HepG2 (cell line): Measurements from ENCODE around the gene TNNI2. TPM values are rescaled to one million over a fixed set of nuclear protein-coding genes. Genes with fewer than 3 reads are reported as not detected.

ENCODE experiments used
- ATAC-seq: fragments of 200-7000 bp; cut with Tn5 transposase; 3 replicates; pipeline ENCODE4 v1.9.1; 2020; ENCODE audit warnings: mild to moderate bottlenecking, moderate library complexity
- BruUV-seq: library from RNA; stranded (reverse); fragments of 400-500 nt; replicated peaks from 2 replicates; lab custom pipeline; 2021; lab: Mats Ljungman, UMichigan
- CTCF ChIA-PET: fragments of 300-600 bp; formaldehyde crosslinking; extraction: SDS; loops from one replicate; lab custom pipeline; 2021; ENCODE audit warnings: low total read pairs, inconsistent platforms, low intra/inter-chr PET ratio; lab: Yijun Ruan, JAX
- POLR2A ChIA-PET: fragments of 350-600 bp; sonication (Branson Sonifier 250); formaldehyde crosslinking; loops from one replicate; lab custom pipeline; 2020; ENCODE audit warnings: antibody characterized with exemption, inconsistent platforms; lab: Yijun Ruan, JAX
- DNase-seq: peaks from one replicate; pipeline ENCODE4 v3.0.0-alpha.2; 2015; ENCODE audit warnings: low spot score
- FAIRE-seq: peaks from 3 replicates; lab custom pipeline; 2011; peaks lifted over from hg19 to GRCh38; lab: Jason Lieb, UNC
- H2AFZ ChIP-seq: one replicate; pipeline ENCODE4 v1.6.1; 2011; ENCODE audit warnings: low read length, inconsistent platforms
- H3K27ac ChIP-seq: fragments of 300-600 bp; 3 replicates; pipeline ENCODE4 v1.8.0; 2011; ENCODE audit warnings: mixed run types, mild to moderate bottlenecking, mixed read lengths, low read length, inconsistent platforms; ENCODE audit not compliant: insufficient read depth; ENCODE audit errors: extremely low read length
- H3K27me3 ChIP-seq, 2 experiments: fragments of 200-600 bp in 1 of 2; 2 replicates in 1 of 2; 3 replicates in 1 of 2; pipeline versions ENCODE4 v1.6.0 to v1.8.0; 2011; ENCODE audit warnings: low read length in 2 of 2, mild to moderate bottlenecking in 2 of 2, moderate library complexity in 2 of 2, inconsistent platforms in 1 of 2; ENCODE audit not compliant: insufficient read depth in 2 of 2, control insufficient read depth in 1 of 2
- H3K36me3 ChIP-seq, 2 experiments: fragments of 200-600 bp in 1 of 2; replicated peaks in 1 of 2; 2 replicates in 1 of 2; 3 replicates in 1 of 2; pipeline versions ENCODE4 v1.5.1 to v1.8.0; 2011; ENCODE audit warnings: low read length in 2 of 2, inconsistent platforms in 1 of 2; ENCODE audit not compliant: insufficient read depth in 2 of 2, control insufficient read depth in 1 of 2
- H3K4me1 ChIP-seq: 2 replicates; pipeline ENCODE4 v1.5.1; 2012; ENCODE audit warnings: low read length, inconsistent platforms; ENCODE audit not compliant: insufficient read depth
- H3K4me2 ChIP-seq: 2 replicates; pipeline ENCODE4 v1.6.0; 2011; ENCODE audit warnings: low read depth, low read length, inconsistent platforms
- H3K4me3 ChIP-seq, 3 experiments: fragments of 200-600 bp in 1 of 3; sonication (generic), shearing (Covaris generic) in 1 of 3; replicated peaks in 1 of 3; 2 replicates each; pipeline ENCODE4 v1.5.1; 2011 to 2016; ENCODE audit warnings: low read length in 3 of 3, inconsistent platforms in 2 of 3, low read depth in 2 of 3, mild to moderate bottlenecking in 2 of 3, control low read depth in 1 of 3, mixed read lengths in 1 of 3; ENCODE audit not compliant: insufficient read depth in 1 of 3
- H3K79me2 ChIP-seq: one replicate; pipeline ENCODE4 v1.6.1; 2011; ENCODE audit warnings: low read length, inconsistent platforms; ENCODE audit not compliant: insufficient read depth
- H3K9ac ChIP-seq: 2 replicates; pipeline ENCODE4 v1.6.0; 2011; ENCODE audit warnings: mild to moderate bottlenecking, low read depth, low read length, inconsistent platforms; ENCODE audit not compliant: insufficient read depth
- H3K9me3 ChIP-seq: 2 replicates; pipeline ENCODE4 v1.5.1; 2012; ENCODE audit warnings: mild to moderate bottlenecking, low read length
- H4K20me1 ChIP-seq: 2 replicates; pipeline ENCODE4 v1.6.0; 2011; ENCODE audit warnings: inconsistent platforms, mild to moderate bottlenecking, low read length, moderate library complexity; ENCODE audit not compliant: insufficient read depth
- ARHGAP35 ChIP-seq: sonication (generic); formaldehyde crosslinking; IDR thresholded peaks from 2 replicates; pipeline ENCODE4 v1.9.0; 2022; ENCODE audit warnings: mild to moderate bottlenecking, inconsistent platforms, moderate library complexity, missing genetic modification reagents, borderline replicate concordance
- GATA4 ChIP-seq: sonication (generic); IDR thresholded peaks from 2 replicates; pipeline ENCODE4 v1.6.1; 2016; ENCODE audit warnings: antibody characterized with exemption, low read depth, borderline replicate concordance
- GTF2F1 ChIP-seq: fragments of 150-350 bp; IDR thresholded peaks from 2 replicates; pipeline ENCODE4 v1.6.1; 2014; ENCODE audit warnings: low read length
- HDAC6 ChIP-seq: fragments of 200-600 bp; sonication (generic); IDR thresholded peaks from 2 replicates; pipeline ENCODE4 v1.7.0; 2017; ENCODE audit warnings: mild to moderate bottlenecking, antibody characterized with exemption, low read length, low read depth
- KLF6 ChIP-seq: IDR thresholded peaks from 2 replicates; pipeline ENCODE4 v1.8.0; 2016; ENCODE audit warnings: missing biosample characterization, missing genetic modification reagents
- KMT2B ChIP-seq: IDR thresholded peaks from 2 replicates; pipeline ENCODE4 v1.6.1; 2016; ENCODE audit warnings: missing genetic modification reagents, missing compliant biosample characterization
- PRMT3 ChIP-seq: sonication (generic); formaldehyde crosslinking; IDR thresholded peaks from 2 replicates; pipeline ENCODE4 v1.8.1; 2022; ENCODE audit warnings: low read depth, mild to moderate bottlenecking, moderate library complexity, missing genetic modification reagents, borderline replicate concordance
- THAP11 ChIP-seq: IDR thresholded peaks from 2 replicates; pipeline ENCODE4 v1.6.1; 2016; ENCODE audit warnings: missing biosample characterization, missing genetic modification reagents
- ZBTB40 ChIP-seq, 2 experiments: fragments of 450-650 bp in 1 of 2; sonication (generic) in 1 of 2; formaldehyde crosslinking in 1 of 2; IDR thresholded peaks; 2 replicates each; pipeline versions ENCODE4 v1.6.1 to v1.8.0; 2016 to 2022; ENCODE audit warnings: antibody characterized with exemption in 1 of 2, mild to moderate bottlenecking in 1 of 2, missing genetic modification reagents in 1 of 2
- ZBTB42 ChIP-seq: sonication (generic); formaldehyde crosslinking; IDR thresholded peaks from 2 replicates; pipeline ENCODE4 v1.5.0; 2020; ENCODE audit warnings: mild to moderate bottlenecking, missing genetic modification reagents
- ZNF253 ChIP-seq: sonication (generic); formaldehyde crosslinking; IDR thresholded peaks from 2 replicates; pipeline ENCODE4 v1.8.0; 2022; ENCODE audit warnings: mild to moderate bottlenecking, missing genetic modification reagents, borderline replicate concordance
- ZNF557 ChIP-seq: sonication (generic); formaldehyde crosslinking; IDR thresholded peaks from 2 replicates; pipeline ENCODE4 v1.4.0; 2020; ENCODE audit warnings: missing genetic modification reagents
- ZNF605 ChIP-seq: sonication (generic); formaldehyde crosslinking; IDR thresholded peaks from 2 replicates; pipeline ENCODE4 v1.8.0; 2022; ENCODE audit warnings: mild to moderate bottlenecking, missing genetic modification reagents
- ZNF616 ChIP-seq: sonication (generic); formaldehyde crosslinking; IDR thresholded peaks from 2 replicates; pipeline ENCODE4 v1.5.0; 2020; ENCODE audit warnings: low read depth, mild to moderate bottlenecking, missing genetic modification reagents
- WGBS: methylation state at CpG from one replicate; pipeline ENCODE4 v1.1.6; 2017; ENCODE audit warnings: low lambda C conversion rate; 5-methylcytosine and 5-hydroxymethylcytosine counted together
- in situ Hi-C: cut with HindIII; loops from 2 replicates; pipeline ENCODE4 v1.10.0; 2017; ENCODE audit warnings: low pct_unique_long_range_greater_than_20kb; ENCODE audit not compliant: extremely low pct_ligation_motif_present
- intact Hi-C: fragments of 100-400 bp; cut with micrococcal nuclease; formaldehyde crosslinking; loops from one replicate; pipeline ENCODE4 v1.10.0; 2022; ENCODE audit not compliant: unreplicated experiment
- polyA plus RNA-seq, 8 experiments: library from polyadenylated mRNA; depleted of rRNA in 3 of 8; stranded (reverse) in 7 of 8; unstranded in 1 of 8; fragments of >200 nt; fragmentation: Illumina TruSeq in 4 of 8; extraction: Trizol in 4 of 8; gene quantifications; 2 replicates each; pipeline versions ENCODE4 v1.2.1 to v1.2.3, GENCODE V29; 2011 to 2016; ENCODE audit warnings: low read depth in 4 of 8, missing spikeins in 1 of 8, mixed read lengths in 1 of 8; ENCODE audit not compliant: insufficient read depth in 1 of 8
- total RNA-seq, 5 experiments: library from RNA; depleted of rRNA; stranded (reverse); fragments of >200 nt; fragmentation: Illumina TruSeq; extraction: Trizol; gene quantifications; 2 replicates each; pipeline ENCODE4 v1.2.3, GENCODE V29; 2016; ENCODE audit warnings: low read depth in 1 of 5

The TNNI2 gene
- total and polyA plus RNA-seq, 2 of the 13 experiments (the other 11 are each of a cell fraction or from before 2014, with no cell fraction given): 7.2 to 12.0 TPM

- no peak for FAIRE-seq
- Histone ChIP-seq H3K36me3 (no peaks in the 10 kb centered on the region), H3K27me3 (peaks cover 0 to 6% of the 10 kb centered on the region in 2 experiments; a peak in 2 of 5 replicates), H3K27ac (peak overlapping the region; percentile 64), H2AFZ (no peak overlapping the region), H3K9me3 (no peaks in the 10 kb centered on the region), H3K4me2 (peak overlapping the region; percentile 65), H4K20me1 (no peaks in the 10 kb centered on the region), H3K79me2 (no peaks in the 10 kb centered on the region), H3K4me3 (peak overlapping the region in 1 of 3 experiments; percentile 49; a peak in 1 of 6 replicates), H3K9ac (no peak overlapping the region), H3K4me1 (peaks cover 82% of the 10 kb centered on the region)
- intact Hi-C loops: loop anchor here (2.0 to 5.0 kb wide), 3 partner anchors 124 to 179 kb away; no protein-coding TSS in a partner anchor
- in situ Hi-C loops: loop anchor here (5.0 kb wide), 2 partner anchors 134 to 174 kb away; partner anchors contain the start of gene KRTAP5-6
- ChIA-PET POLR2A (interaction anchor here (1.0 to 5.1 kb wide), 5 partner anchors 69 to 179 kb away, joined by 3 to 25 read pairs (median 4); no protein-coding TSS in a partner anchor), CTCF (interaction anchor here (1.2 to 4.2 kb wide), 4 partner anchors 138 to 320 kb away, joined by 3 to 44 read pairs (median 22); no protein-coding TSS in a partner anchor)
- no peak for ATAC-seq
- no peak for DNase-seq
- 66% methylated on average over 8 of the region's 26 CpGs for WGBS
- BruUV-seq: no TSS peak
- TF ChIP-seq ZBTB40 (IDR thresholded peaks at IDR 0.05) (no peak), ZBTB40 (CRISPR knock-in tag; IDR thresholded peaks at IDR 0.05) (peak; percentile 35; the same call in 1 of the 2 replicates), KMT2B (CRISPR knock-in tag) (no peak), ZBTB42 (0 out of 2 replicates have a peak, but pooled peaks have one; percentile 5), ZNF557 (CRISPR knock-in tag) (no peak), THAP11 (CRISPR knock-in tag) (no peak), PRMT3 (CRISPR knock-in tag) (no peak), KLF6 (CRISPR knock-in tag) (no peak), GATA4 (no peak), HDAC6 (no peak), GTF2F1 (no peak), ZNF616 (CRISPR knock-in tag) (no peak), ZNF605 (no peak), ARHGAP35 (no peak; the same call in 1 of the 2 replicates), ZNF253 (CRISPR knock-in tag) (no peak)
Observed at GRCh38 chr11:1831338-1832210, 7.2 kb upstream of the TNNI2 start.
